ENCODE data around the gene MYH10.

GRCh38 chr17:8488901-8489300, 141.6 kb downstream of the MYH10 start:
- TF ChIP-seq CTCF (IDR thresholded peaks at IDR 0.05; ENCODE audit: poor library complexity) (no peak), EZH2phosphoT487 (IDR thresholded peaks at IDR 0.05; ENCODE audit: low read depth, severe bottlenecking, unreplicated experiment) (no peak)
